Panc1 (cell line): ENCODE results near the gene VCP. TPM values are rescaled to one million over a fixed set of nuclear protein-coding genes. Genes with fewer than 3 reads are reported as not detected.

Experiments
- ATAC-seq: fragments of 200-7000 bp; cut with Tn5 transposase; 2 replicates; pipeline ENCODE4 v1.9.1; 2020; ENCODE audit warnings: mild to moderate bottlenecking, moderate library complexity
- BruUV-seq: library from RNA; stranded (reverse); fragments of 400-500 nt; replicated peaks from 2 replicates; lab custom pipeline; 2021; lab: Mats Ljungman, UMichigan
- CTCF ChIA-PET: fragments of 300-600 bp; sonication (Branson Sonifier 250); formaldehyde crosslinking; loops from one replicate; lab custom pipeline; 2022; ENCODE audit warnings: antibody characterized with exemption; lab: Charles Lee
- POLR2A ChIA-PET: fragments of 300-600 bp; sonication (Branson Sonifier 250); formaldehyde crosslinking; loops from one replicate; lab custom pipeline; 2022; ENCODE audit warnings: antibody characterized with exemption; lab: Charles Lee
- DNase-seq: peaks from one replicate; pipeline ENCODE4 v3.0.0-alpha.2; 2010; ENCODE audit warnings: low read depth, low spot score
- H3K27ac ChIP-seq: 2 replicates; pipeline ENCODE4 v1.5.1; 2011; ENCODE audit warnings: mild to moderate bottlenecking, low read length, inconsistent platforms
- H3K27me3 ChIP-seq: fragments of 200-500 bp; sonication (Bioruptor generic); 2 replicates; pipeline ENCODE4 v1.6.0; 2014; ENCODE audit warnings: low read length, inconsistent platforms; ENCODE audit not compliant: control insufficient read depth, insufficient read depth
- H3K36me3 ChIP-seq: fragments of 200-500 bp; sonication (Bioruptor generic); 2 replicates; pipeline ENCODE4 v1.5.1; 2014; ENCODE audit warnings: inconsistent platforms, mild to moderate bottlenecking, low read length, moderate library complexity; ENCODE audit not compliant: control insufficient read depth, insufficient read depth
- H3K4me1 ChIP-seq: 2 replicates; pipeline ENCODE4 v1.5.1; 2011; ENCODE audit warnings: inconsistent platforms, mild to moderate bottlenecking, low read length, moderate library complexity; ENCODE audit not compliant: control insufficient read depth, insufficient read depth
- H3K4me3 ChIP-seq, 2 experiments: 2 replicates each; pipeline ENCODE4 v1.5.1; 2011 to 2012; ENCODE audit warnings: low read depth in 2 of 2, low read length in 2 of 2, mild to moderate bottlenecking in 2 of 2, inconsistent platforms in 1 of 2, moderate library complexity in 1 of 2
- H3K9me3 ChIP-seq: fragments of 200-500 bp; sonication (Bioruptor generic); 2 replicates; pipeline ENCODE4 v1.5.1; 2014; ENCODE audit warnings: low read depth, mild to moderate bottlenecking, inconsistent platforms, low read length, moderate library complexity; ENCODE audit not compliant: control insufficient read depth, insufficient read depth
- POLR2AphosphoS5 ChIP-seq: IDR thresholded peaks from 2 replicates; pipeline ENCODE4 v1.6.1; 2012; ENCODE audit warnings: mild to moderate bottlenecking, low read depth, low read length, moderate library complexity
- REST ChIP-seq, 2 experiments: IDR thresholded peaks; 2 replicates each; pipeline ENCODE4 v1.6.1; 2011 to 2012; ENCODE audit warnings: low read depth in 2 of 2, control low read depth in 1 of 2, low read length in 1 of 2, mild to moderate bottlenecking in 1 of 2, moderate library complexity in 1 of 2; ENCODE audit not compliant: insufficient read depth in 1 of 2
- SIN3A ChIP-seq: IDR thresholded peaks from 2 replicates; pipeline ENCODE4 v1.6.1; 2012; ENCODE audit warnings: low read depth, mild to moderate bottlenecking, low read length, moderate library complexity, borderline replicate concordance; ENCODE audit not compliant: insufficient read depth
- TCF7L2 ChIP-seq: IDR thresholded peaks from 2 replicates; pipeline ENCODE4 v1.6.1; 2011; ENCODE audit warnings: mild to moderate bottlenecking, low read depth, low read length, inconsistent platforms
- in situ Hi-C: cut with HindIII; loops from 2 replicates; pipeline ENCODE4 v1.10.0; 2016; ENCODE audit warnings: low sequenced_read_pairs, low pct_unique_long_range_greater_than_20kb
- intact Hi-C: fragments of 100-400 bp; cut with micrococcal nuclease; formaldehyde crosslinking; loops from one replicate; pipeline ENCODE4 v1.10.0; 2022; ENCODE audit not compliant: unreplicated experiment
- total RNA-seq: library from RNA; stranded (reverse); gene quantifications from one replicate; pipeline ENCODE4 v1.2.1, GENCODE V29; 2021; ENCODE audit not compliant: unreplicated experiment
- TF ChIP-seq, protein P1 (sequence below): fragments of 450-650 bp; IDR thresholded peaks from 2 replicates; pipeline ENCODE4 v1.5.1; 2017; ENCODE audit warnings: mild to moderate bottlenecking

VCP gene
- total RNA-seq, 1 experiment from 2014 or later = 472 TPM

DNA sequence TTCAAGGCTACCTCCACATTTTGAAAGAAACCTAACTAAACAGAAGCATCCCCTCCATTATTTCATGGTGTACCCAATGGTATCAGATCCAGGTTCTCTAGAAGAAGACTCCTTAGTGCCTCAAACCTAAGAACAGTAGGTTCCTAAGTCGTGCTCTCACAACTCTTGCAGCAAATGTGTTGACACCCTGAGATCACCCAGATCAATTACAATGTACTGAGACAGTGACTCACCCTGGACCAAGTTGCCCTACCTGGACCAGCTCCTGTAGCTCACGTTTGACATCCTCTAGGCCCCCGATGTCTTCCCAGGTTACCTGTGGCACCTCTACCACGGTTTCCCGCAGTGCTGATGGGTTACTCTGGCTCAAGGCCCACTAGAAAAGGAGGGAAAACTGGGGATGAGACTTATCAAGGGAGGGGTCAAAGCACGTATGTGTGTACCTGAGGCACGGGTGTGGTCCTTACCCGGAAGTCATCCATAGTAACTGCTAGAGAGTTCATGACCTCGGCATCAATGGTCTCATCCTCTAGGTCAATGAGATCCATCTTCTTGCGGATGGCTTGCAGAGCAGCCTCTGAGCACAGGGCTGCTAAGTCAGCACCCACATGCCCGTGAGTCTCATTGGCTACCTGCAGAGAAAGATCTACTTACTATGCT lies 11.7 kb downstream of the VCP start:
- no peak overlapping the region for H3K4me3 ChIP-seq
- H3K27ac ChIP-seq = no peak overlapping the region
- POLR2A ChIA-PET = no interaction called here
- intact Hi-C loops (no loop called here), in situ Hi-C loops (no loop called here)
- ATAC-seq = no peak; the same call in 1 of the 2 replicates
- H3K36me3 ChIP-seq = peaks cover 82% of the 10 kb centered on the region
- no peaks in the 10 kb centered on the region for H3K9me3 ChIP-seq
- H3K4me1 ChIP-seq = no peaks in the 10 kb centered on the region
- DNase-seq = no peak
- CTCF ChIA-PET = no interaction called here
- TF ChIP-seq REST (IDR thresholded peaks at IDR 0.05; ENCODE audit: insufficient read depth in 1 of 2, low read depth in 2 of 2, low read length in 1 of 2) (no peak), TCF7L2 (no peak), POLR2AphosphoS5 (no peak; the same call in 1 of the 2 replicates), SIN3A (no peak)
- TF ChIP-seq, protein P1, sequence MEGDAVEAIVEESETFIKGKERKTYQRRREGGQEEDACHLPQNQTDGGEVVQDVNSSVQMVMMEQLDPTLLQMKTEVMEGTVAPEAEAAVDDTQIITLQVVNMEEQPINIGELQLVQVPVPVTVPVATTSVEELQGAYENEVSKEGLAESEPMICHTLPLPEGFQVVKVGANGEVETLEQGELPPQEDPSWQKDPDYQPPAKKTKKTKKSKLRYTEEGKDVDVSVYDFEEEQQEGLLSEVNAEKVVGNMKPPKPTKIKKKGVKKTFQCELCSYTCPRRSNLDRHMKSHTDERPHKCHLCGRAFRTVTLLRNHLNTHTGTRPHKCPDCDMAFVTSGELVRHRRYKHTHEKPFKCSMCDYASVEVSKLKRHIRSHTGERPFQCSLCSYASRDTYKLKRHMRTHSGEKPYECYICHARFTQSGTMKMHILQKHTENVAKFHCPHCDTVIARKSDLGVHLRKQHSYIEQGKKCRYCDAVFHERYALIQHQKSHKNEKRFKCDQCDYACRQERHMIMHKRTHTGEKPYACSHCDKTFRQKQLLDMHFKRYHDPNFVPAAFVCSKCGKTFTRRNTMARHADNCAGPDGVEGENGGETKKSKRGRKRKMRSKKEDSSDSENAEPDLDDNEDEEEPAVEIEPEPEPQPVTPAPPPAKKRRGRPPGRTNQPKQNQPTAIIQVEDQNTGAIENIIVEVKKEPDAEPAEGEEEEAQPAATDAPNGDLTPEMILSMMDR = no peak
- no peaks in the 10 kb centered on the region for H3K27me3 ChIP-seq
- BruUV-seq = no TSS peak

DNA sequence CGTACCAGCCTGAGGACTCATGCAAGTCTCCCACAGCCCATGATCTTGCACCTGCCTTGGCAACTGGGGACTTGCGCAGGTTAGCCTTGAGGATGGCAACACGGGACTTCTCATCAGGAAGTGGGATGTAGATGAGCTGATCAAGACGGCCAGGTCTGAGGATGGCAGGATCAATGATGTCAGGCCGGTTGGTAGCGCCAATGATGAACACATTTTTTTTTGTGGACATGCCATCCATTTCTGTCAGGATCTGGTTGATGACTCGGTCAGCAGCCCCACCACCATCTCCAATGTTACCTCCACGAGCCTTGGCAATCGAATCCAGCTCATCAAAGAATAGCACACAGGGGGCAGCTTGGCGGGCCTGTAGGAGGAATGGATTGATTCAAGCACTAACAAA lies 13.0 kb downstream of the VCP start:
- no peaks in the 10 kb centered on the region for H3K27me3 ChIP-seq
- H3K4me3 ChIP-seq = no peak overlapping the region
- ATAC-seq (no peak), DNase-seq (no peak)
- peaks cover 77% of the 10 kb centered on the region for H3K36me3 ChIP-seq
- no peaks in the 10 kb centered on the region for H3K9me3 ChIP-seq
- in situ Hi-C loops (no loop called here), intact Hi-C loops (no loop called here)
- TF ChIP-seq, protein P1 = no peak
- TF ChIP-seq TCF7L2 (no peak), REST (IDR thresholded peaks at IDR 0.05; ENCODE audit: insufficient read depth in 1 of 2, low read depth in 2 of 2, low read length in 1 of 2) (no peak), POLR2AphosphoS5 (no peak), SIN3A (no peak)
- CTCF ChIA-PET = no interaction called here
- no peak overlapping the region for H3K27ac ChIP-seq
- H3K4me1 ChIP-seq = no peaks in the 10 kb centered on the region
- POLR2A ChIA-PET = no interaction called here
- BruUV-seq = no TSS peak
